ENCODE data around the gene SH3RF1.

SH3RF1 gene

DNA sequence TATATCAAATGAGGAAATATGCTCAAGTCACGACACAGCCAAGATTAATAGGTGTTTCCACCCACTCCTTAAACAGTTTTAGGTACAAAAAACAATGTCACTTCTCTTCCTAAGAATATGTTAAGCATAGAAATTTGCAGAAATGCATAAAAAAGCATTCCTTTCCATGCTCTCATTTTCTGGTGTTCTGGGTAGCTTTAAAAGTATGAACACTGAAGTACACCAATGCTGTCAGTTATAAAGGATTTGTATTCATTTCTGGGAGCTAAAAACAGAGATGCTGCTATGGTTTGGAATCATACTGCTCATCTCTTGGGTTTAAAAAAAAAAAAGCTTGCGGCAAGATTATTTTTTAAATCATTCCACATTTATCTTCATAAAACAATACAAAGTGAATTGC lies 20.8 kb downstream of the SH3RF1 start:
- H3K4me1 Mint-ChIP-seq (ENCODE audit: low read depth): no peaks in the 10 kb centered on the region
- no peak overlapping the region for H3K27ac Mint-ChIP-seq
- no peaks in the 10 kb centered on the region for H3K9me3 Mint-ChIP-seq
- no peak overlapping the region for H3K4me3 Mint-ChIP-seq
- DNase-seq: no peak
- H3K36me3 Mint-ChIP-seq (ENCODE audit: low read depth): no peaks in the 10 kb centered on the region
- H3K27me3 Mint-ChIP-seq: peaks cover 12% of the 10 kb centered on the region

DNA sequence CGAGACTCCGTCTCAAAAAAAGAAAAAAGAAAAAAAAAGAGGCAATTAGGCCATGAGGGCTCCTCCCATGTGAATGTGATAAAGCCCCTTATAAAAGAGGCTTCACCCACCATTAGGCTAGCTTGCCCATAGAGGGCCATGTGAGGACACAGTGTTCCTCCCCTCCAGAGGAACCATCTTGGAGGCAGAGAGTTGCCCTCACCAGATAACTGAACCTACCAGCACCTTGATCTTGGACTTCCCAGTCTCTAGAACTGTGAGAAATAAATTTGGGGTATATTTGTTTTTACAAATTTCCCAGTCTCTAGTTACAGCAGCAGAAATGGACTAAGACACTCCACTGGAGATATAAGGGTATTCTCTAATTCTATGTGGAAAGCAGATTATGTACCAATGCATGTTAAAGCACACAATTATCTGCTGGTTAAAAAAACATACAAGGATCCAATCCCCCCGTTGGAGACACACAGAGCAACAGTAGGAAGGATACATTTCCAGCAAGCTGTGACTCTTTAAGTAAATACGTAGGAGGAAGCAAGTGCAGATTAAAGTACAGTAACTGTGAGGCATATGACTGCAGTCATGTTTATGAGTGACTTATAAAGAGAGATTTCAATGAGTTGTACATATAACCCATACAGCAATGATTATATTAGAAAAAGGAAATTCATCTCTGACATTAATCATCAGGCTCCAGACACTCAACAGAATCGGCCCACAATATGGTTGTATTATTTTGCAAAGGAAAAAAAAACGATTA lies 21.4 kb downstream of the SH3RF1 start:
- no peaks in the 10 kb centered on the region for H3K9me3 Mint-ChIP-seq
- no peak overlapping the region for H3K27ac Mint-ChIP-seq
- no peak overlapping the region for H3K4me3 Mint-ChIP-seq
- H3K27me3 Mint-ChIP-seq: peaks cover 9% of the 10 kb centered on the region
- no peaks in the 10 kb centered on the region for H3K4me1 Mint-ChIP-seq (ENCODE audit: low read depth)
- no peaks in the 10 kb centered on the region for H3K36me3 Mint-ChIP-seq (ENCODE audit: low read depth)
- DNase-seq: no peak

DNA sequence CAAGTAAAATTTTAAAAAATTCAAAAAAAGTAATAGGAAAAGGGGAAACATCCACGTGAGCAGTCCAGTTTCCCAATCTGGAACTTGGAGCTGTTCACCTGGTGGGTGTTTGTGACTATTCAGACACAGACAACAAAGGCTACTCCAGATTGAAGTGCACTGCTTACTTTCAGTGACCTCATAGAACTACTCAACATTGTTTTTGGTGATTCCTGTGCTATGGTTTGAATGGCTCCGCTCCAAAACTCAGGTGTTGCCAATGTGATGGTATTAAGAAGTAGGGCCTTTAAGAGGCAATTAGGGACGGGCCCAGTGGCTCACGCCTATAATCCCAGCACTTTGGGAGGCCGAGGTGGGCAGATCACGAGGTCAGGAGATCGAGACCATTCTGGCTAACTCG lies 22.1 kb downstream of the SH3RF1 start:
- H3K4me1 Mint-ChIP-seq (ENCODE audit: low read depth): no peaks in the 10 kb centered on the region

DNA sequence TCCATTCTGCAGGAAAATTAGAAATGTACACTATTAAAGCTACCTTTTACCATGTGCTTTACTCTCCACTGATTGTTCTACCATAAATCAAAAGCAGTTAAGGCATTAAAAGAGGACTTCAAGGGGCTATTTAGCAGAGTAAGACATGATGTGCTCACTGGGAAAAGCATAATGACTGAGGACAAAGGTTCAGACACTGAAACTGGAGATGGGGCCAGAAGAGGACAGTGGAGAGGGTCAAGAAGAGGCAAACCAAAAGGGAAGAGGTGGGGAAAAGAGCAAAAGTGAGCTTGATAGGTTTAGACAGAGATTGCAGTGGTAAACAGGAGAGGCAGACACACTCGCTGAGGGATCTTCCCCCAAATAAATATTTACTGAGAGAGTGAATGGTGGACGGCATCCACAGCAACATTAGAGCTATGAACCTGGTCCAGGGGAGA lies 23.8 kb downstream of the SH3RF1 start:
- Mint-ChIP-seq H3K4me1 (ENCODE audit: low read depth) (no peaks in the 10 kb centered on the region), H3K27ac (no peak overlapping the region), H3K9me3 (no peaks in the 10 kb centered on the region), H3K4me3 (no peak overlapping the region), H3K27me3 (peaks cover 19% of the 10 kb centered on the region), H3K36me3 (ENCODE audit: low read depth) (no peaks in the 10 kb centered on the region)
- DNase-seq: no peak

More for the DNA sequence above, 22.1 kb downstream of the SH3RF1 start:
- DNase-seq: no peak
- H3K27me3 Mint-ChIP-seq: peaks cover 17% of the 10 kb centered on the region
- H3K36me3 Mint-ChIP-seq (ENCODE audit: low read depth): no peaks in the 10 kb centered on the region
- no peak overlapping the region for H3K27ac Mint-ChIP-seq
- no peaks in the 10 kb centered on the region for H3K9me3 Mint-ChIP-seq
- H3K4me3 Mint-ChIP-seq: no peak overlapping the region

DNA sequence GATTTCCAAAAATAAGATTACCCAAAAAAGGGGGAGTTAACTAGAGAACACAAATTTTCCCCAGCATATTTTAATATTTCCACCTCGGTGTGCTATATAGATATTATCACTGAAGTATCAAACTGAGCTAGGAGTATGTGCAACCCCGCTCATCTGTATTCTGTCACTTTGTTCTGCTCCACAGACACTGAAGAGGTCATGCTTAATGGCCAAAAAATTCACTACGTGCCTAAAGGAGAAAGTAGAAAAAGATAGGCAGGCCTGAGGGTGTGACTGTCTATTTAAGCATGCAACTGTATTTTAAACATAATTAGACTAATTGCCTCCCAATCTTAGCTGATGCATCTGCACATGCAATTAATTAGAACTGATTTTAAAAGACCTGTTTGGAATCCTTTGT lies 24.5 kb downstream of the SH3RF1 start:
- H3K9me3 Mint-ChIP-seq: no peaks in the 10 kb centered on the region

DNA sequence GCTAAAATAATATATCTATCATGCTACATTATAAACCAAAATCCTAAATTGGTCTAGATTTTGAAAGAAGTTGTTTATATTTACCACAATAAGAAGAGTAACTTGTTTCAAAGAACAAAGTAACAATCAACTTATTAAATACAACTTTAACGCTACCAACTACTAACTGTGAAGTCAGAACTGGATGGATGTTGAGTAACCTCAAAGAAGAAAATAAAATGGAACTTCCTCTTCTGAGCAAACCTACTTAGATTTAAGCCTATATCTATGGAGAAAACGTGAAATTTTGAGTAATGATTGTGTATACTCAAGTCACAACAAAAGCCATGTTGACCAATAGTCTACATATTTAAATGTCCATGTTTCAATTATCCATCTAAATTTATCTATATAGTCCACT lies 25.7 kb downstream of the SH3RF1 start:
- H3K4me3 Mint-ChIP-seq: no peak overlapping the region
- no peak overlapping the region for H3K27ac Mint-ChIP-seq
- DNase-seq: no peak
- H3K9me3 Mint-ChIP-seq: no peaks in the 10 kb centered on the region
- no peaks in the 10 kb centered on the region for H3K36me3 Mint-ChIP-seq (ENCODE audit: low read depth)
- H3K27me3 Mint-ChIP-seq: peaks cover 26% of the 10 kb centered on the region
- H3K4me1 Mint-ChIP-seq (ENCODE audit: low read depth): no peaks in the 10 kb centered on the region

More for the DNA sequence above, 24.5 kb downstream of the SH3RF1 start:
- Mint-ChIP-seq H3K4me3 (no peak overlapping the region), H3K36me3 (ENCODE audit: low read depth) (no peaks in the 10 kb centered on the region), H3K27me3 (peaks cover 20% of the 10 kb centered on the region), H3K4me1 (ENCODE audit: low read depth) (no peaks in the 10 kb centered on the region), H3K27ac (no peak overlapping the region)
- DNase-seq: no peak

DNA sequence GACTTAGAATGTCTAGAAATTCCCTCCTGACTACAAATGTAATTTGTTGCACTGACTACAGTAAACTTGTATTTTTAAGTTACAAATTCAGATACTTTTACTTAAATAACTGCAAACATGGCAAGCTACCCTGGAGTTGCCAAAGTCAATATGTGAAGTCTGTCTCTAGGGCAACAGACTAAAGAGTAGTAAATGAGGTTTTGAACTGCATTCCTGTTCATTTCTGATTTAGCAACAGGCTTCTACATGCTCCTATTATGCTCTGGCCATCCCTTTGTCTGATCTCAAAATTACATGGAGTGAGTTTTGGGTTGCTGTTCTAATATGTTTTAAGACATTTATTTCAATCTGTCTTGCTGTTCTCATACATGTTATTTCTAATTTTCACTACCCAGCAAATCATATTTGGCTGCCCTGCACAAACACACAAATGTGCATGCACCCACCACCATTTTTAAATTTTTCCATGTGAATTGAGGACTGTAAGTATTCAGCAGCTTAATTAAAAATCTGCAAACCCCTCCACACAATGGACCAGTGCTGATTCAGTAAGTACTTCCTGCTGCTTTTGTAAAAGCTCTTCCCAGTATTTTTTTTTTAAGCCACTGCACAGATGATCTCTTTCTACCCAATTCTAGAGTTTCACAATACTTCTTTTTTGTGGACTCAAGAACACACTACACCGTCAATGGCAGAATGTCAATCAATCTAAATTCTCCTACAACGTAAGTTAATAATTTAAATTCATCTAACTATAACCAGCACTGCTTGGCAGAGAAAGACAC lies 26.7 kb downstream of the SH3RF1 start:
- Mint-ChIP-seq H3K4me1 (ENCODE audit: low read depth) (no peaks in the 10 kb centered on the region), H3K9me3 (no peaks in the 10 kb centered on the region), H3K4me3 (no peak overlapping the region), H3K27ac (no peak overlapping the region), H3K36me3 (ENCODE audit: low read depth) (no peaks in the 10 kb centered on the region), H3K27me3 (peaks cover 25% of the 10 kb centered on the region)
- DNase-seq: no peak

DNA sequence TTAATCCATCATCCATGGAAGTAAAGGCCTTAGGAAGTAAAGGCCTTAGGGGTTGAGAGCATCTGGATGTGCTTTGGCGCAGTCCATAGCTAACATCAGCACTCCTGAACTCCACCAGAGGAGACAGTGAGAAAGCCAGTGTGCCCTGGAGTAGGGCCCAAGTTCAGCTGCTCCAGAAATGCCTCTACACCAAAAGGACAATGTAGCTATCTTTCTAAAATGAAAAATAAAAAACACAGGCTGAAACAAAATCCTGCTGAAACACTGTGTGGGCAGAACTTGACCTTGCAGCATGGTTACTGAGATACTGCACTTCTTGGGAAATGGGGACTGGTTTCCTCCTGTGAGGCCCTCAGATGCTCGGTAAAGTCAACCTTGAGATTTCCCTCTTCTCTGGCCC lies 29.3 kb downstream of the SH3RF1 start:
- no peak overlapping the region for H3K27ac Mint-ChIP-seq
- no peak overlapping the region for H3K4me3 Mint-ChIP-seq
- no peaks in the 10 kb centered on the region for H3K9me3 Mint-ChIP-seq
- no peaks in the 10 kb centered on the region for H3K4me1 Mint-ChIP-seq (ENCODE audit: low read depth)
- H3K27me3 Mint-ChIP-seq: peaks cover 28% of the 10 kb centered on the region
- no peaks in the 10 kb centered on the region for H3K36me3 Mint-ChIP-seq (ENCODE audit: low read depth)
- DNase-seq: no peak

DNA sequence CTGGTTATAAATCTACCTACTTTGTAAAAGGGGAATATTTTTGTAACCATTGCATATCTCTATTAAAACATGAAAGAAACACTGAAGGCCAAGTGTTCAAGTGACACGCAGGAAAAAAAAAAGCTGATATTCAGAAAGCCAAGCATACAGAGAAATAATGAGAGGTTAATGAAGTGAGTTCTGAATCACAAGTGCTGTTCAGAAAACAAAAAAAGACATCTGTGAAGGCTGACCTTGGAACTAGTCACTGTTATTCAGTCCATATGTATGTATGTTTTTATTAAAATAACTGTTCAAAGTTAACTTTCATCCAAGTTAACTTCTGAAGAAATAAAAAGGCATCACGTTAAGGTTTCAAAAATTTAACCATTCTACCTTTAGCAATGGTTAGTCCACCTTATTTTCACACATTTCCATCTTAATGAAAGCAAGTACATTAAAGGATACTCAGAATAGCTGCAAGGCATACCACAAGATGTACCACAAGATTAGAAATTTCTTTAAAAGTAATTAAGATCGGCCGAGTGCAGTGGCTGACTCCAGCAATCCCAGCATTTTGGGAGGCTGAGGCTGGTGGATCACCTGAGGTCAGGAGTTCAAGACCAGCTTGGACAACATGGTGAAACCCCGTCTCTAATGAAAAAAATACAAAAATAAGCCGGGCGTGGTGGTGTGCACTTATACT lies 31.4 kb downstream of the SH3RF1 start:
- H3K36me3 Mint-ChIP-seq (ENCODE audit: low read depth): no peaks in the 10 kb centered on the region
- peaks cover 26% of the 10 kb centered on the region for H3K27me3 Mint-ChIP-seq
- DNase-seq: no peak
- H3K9me3 Mint-ChIP-seq: no peaks in the 10 kb centered on the region
- H3K4me3 Mint-ChIP-seq: no peak overlapping the region
- no peak overlapping the region for H3K27ac Mint-ChIP-seq
- H3K4me1 Mint-ChIP-seq (ENCODE audit: low read depth): no peaks in the 10 kb centered on the region

DNA sequence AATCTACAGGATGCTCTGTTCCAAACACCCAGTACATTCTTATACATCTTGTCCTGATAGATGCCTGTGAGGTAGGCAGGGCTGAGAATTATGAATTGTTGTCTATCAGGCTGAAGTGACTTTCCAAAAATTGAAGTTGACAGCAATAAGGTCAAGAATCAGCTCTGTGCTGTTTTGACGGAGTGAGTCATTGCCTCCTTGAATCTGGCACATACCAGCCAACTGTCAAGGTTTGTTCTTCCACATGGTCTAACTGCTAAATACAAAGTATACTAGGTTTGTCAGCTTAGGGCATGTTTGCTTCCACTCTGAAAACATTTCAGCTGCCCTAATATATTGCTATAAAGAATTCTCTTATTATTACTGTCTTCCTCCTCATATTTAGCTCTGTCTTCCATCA lies 32.3 kb downstream of the SH3RF1 start:
- no peak for DNase-seq
- no peak overlapping the region for H3K4me3 Mint-ChIP-seq
- H3K27me3 Mint-ChIP-seq: peaks cover 17% of the 10 kb centered on the region
- no peaks in the 10 kb centered on the region for H3K36me3 Mint-ChIP-seq (ENCODE audit: low read depth)
- no peak overlapping the region for H3K27ac Mint-ChIP-seq
- H3K4me1 Mint-ChIP-seq (ENCODE audit: low read depth): no peaks in the 10 kb centered on the region
- H3K9me3 Mint-ChIP-seq: no peaks in the 10 kb centered on the region

DNA sequence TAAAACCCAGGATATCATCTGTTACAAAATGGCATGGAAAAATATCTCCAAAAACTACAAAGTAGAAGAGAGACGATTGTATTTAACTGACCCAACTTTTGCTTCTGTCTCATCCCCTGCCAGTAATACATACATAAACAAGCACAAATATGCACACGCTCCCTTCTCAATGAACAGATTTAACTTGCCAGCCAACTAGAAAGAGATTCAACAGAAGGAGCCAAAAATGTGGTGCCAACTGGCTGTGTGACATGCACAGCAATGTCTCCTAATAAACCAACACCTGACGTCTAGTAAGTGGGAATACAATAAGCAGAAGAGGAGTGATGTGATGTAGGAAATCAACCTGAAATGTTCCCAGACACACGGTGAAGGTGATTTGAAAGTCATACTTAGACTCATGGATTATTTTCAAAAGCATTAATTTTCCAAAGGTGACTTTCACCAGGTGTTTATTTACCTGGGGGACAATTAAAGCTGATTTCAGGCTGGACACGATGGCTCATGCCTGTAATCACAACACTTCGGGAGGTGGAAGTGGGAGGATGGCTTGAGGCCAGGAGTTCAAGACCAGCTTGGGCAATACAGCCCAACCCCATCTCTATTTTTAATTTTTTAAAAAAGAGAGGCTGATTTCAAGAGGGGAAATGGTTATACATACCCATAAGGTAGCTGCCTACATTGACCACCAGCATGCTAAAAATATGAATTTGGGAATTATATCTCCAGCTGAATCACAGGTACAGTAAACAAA lies 33.7 kb downstream of the SH3RF1 start:
- Mint-ChIP-seq H3K27ac (no peak overlapping the region), H3K36me3 (ENCODE audit: low read depth) (no peaks in the 10 kb centered on the region), H3K4me1 (ENCODE audit: low read depth) (no peaks in the 10 kb centered on the region), H3K27me3 (peaks cover 10% of the 10 kb centered on the region), H3K4me3 (no peak overlapping the region), H3K9me3 (no peaks in the 10 kb centered on the region)
- DNase-seq: no peak

DNA sequence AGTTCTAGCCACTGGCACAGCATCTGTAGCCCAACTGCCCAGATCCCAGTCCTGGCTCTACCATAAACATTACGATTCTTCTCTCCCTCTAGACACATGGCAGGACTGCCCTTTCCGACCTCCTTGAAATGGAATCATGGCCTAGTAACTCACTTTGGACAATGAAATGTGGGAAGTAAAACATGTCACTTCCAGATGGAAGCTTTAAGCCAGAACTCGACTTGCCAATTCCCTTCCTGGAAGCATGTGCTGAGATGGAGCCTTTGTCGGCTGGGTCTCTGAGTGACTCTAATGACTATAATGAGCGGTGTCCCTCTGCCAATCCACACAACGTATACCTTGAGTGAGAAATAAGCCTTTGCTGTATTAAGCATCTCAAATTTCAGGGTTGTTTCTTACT lies 34.7 kb downstream of the SH3RF1 start:
- H3K27me3 Mint-ChIP-seq: peaks cover 7% of the 10 kb centered on the region
- H3K4me3 Mint-ChIP-seq: no peak overlapping the region
- H3K9me3 Mint-ChIP-seq: no peaks in the 10 kb centered on the region
- H3K36me3 Mint-ChIP-seq (ENCODE audit: low read depth): no peaks in the 10 kb centered on the region
- no peak for DNase-seq
- no peaks in the 10 kb centered on the region for H3K4me1 Mint-ChIP-seq (ENCODE audit: low read depth)
- H3K27ac Mint-ChIP-seq: no peak overlapping the region

DNA sequence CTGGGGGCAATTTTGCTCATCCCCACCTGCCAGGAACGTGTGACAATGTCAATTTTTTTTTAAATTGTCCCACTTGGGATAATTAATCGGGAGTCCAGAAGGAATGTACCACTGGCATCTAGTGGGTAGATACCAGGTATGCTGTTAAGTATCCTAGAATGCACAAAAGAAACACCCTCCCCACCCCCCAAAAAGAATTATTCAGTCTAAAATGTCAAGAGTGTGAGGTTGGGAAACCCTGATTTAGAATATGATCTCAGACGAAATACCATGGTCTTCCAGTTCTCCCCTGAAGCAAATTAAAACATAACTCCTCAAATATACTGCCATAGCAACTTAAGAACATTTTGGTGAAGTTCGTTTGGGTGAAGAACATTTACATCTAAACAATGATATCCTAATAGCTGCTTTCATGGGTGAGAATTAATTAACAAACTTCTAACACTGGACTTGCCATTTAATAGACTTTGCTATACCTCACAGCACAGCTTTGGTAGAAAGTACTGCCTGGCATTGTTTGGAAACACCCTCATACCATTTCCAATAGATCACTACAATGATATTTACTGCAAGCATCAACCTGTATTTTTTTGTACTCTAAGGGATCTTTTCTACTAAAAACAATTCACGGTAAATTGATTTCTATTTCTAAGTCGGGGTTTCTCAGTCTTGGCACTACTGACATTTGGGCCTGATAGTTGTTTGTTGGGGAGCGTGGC lies 36.5 kb downstream of the SH3RF1 start:
- Mint-ChIP-seq H3K9me3 (no peaks in the 10 kb centered on the region), H3K4me3 (no peak overlapping the region), H3K27ac (no peak overlapping the region), H3K36me3 (ENCODE audit: low read depth) (no peaks in the 10 kb centered on the region), H3K4me1 (ENCODE audit: low read depth) (no peaks in the 10 kb centered on the region), H3K27me3 (peaks cover 3% of the 10 kb centered on the region)
- DNase-seq: no peak

DNA sequence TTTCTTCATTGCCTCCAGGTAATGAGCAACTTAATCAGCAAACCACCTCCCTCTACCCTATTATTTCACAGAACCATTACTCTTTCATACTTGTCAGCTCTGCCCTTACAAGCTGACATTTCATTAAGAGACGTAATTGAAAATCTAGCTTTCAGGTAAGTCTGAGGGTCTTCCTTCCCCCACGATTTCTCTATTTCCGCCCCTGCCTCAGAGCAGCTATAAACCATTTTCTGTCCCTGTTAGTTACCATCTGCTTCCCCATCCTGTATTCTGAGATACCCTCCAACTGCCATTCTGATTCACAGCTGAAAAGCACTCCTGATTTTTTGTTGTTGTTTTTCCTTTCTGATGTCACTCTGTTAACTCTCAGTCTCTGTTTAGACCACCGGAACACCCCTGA lies 37.1 kb downstream of the SH3RF1 start:
- H3K27ac Mint-ChIP-seq: no peak overlapping the region

More for the DNA sequence above, 37.1 kb downstream of the SH3RF1 start:
- H3K4me3 Mint-ChIP-seq: no peak overlapping the region
- no peak for DNase-seq
- H3K9me3 Mint-ChIP-seq: no peaks in the 10 kb centered on the region
- no peaks in the 10 kb centered on the region for H3K4me1 Mint-ChIP-seq (ENCODE audit: low read depth)
- no peaks in the 10 kb centered on the region for H3K36me3 Mint-ChIP-seq (ENCODE audit: low read depth)
- H3K27me3 Mint-ChIP-seq: peaks cover 3% of the 10 kb centered on the region
